Suprapubic skin (tissue), 3 donors: ENCODE results near the gene CNDP1.

Experiments used
- CTCF ChIP-seq, 2 donors: fragments of 200-600 bp in 1 of 2; fragments of 450-650 bp in 1 of 2; sonication (generic) in 1 of 2; IDR thresholded peaks; one replicate each; pipeline ENCODE4 v1.5.1; 2016 to 2019; ENCODE audit warnings: antibody characterized with exemption in 2 of 2, mild to moderate bottlenecking in 1 of 2, moderate library complexity in 1 of 2
- POLR2A ChIP-seq, 2 donors: fragments of 450-650 bp; IDR thresholded peaks; one replicate each; pipeline ENCODE4 v1.6.1; 2017; ENCODE audit warnings: antibody characterized with exemption in 2 of 2, mild to moderate bottlenecking in 2 of 2, moderate library complexity in 2 of 2

GRCh38 chr18:74539289-74539688 lies 5.0 kb downstream of the CNDP1 start:
- TF ChIP-seq CTCF (IDR thresholded peaks at IDR 0.05) (no peak), POLR2A (IDR thresholded peaks at IDR 0.05) (no peak)
